GM18519 (cell line): ENCODE data around the gene ATP10A.
"Not testable (repeated sequence)": the region's sequence is repeated elsewhere in the genome, so short reads cannot be mapped to it uniquely, and the experiment has no call there.

Experiments
- ATAC-seq: cut with Tn5 transposase; IDR thresholded peaks from one replicate; pipeline ENCODE4 v1.9.1; 2021; ENCODE audit warnings: mild to moderate bottlenecking, moderate library complexity; ENCODE audit not compliant: unreplicated experiment, low FRiP score

Gene ATP10A

GRCh38 chr15:25780479-25781255 is 82.5 kb downstream of the ATP10A start:
- ATAC-seq = no peak

- ATAC-seq = no peak
Observed at GRCh38 chr15:25778161-25778560, 85.0 kb downstream of the ATP10A start.

- no peak for ATAC-seq
Observed at GRCh38 chr15:25777037-25777436, 86.1 kb downstream of the ATP10A start.

GRCh38 chr15:25776071-25776746 is 86.9 kb downstream of the ATP10A start:
- no peak for ATAC-seq

- ATAC-seq = peak; percentile 94
Observed at GRCh38 chr15:25775317-25775912, 87.7 kb downstream of the ATP10A start.

- ATAC-seq = no peak
Observed at GRCh38 chr15:25774871-25775270, 88.3 kb downstream of the ATP10A start.

- ATAC-seq = no peak
Observed at GRCh38 chr15:25773248-25773647, 89.9 kb downstream of the ATP10A start.

GRCh38 chr15:25772500-25772899 is 90.6 kb downstream of the ATP10A start:
- no peak for ATAC-seq

- ATAC-seq = not testable (repeated sequence)
Observed at GRCh38 chr15:25771736-25772135, 91.4 kb downstream of the ATP10A start.

GRCh38 chr15:25771338-25771706 is 91.8 kb downstream of the ATP10A start:
- ATAC-seq = no peak

- no peak for ATAC-seq
Observed at GRCh38 chr15:25770618-25771337, 92.3 kb downstream of the ATP10A start.

GRCh38 chr15:25770031-25770430 is 93.1 kb downstream of the ATP10A start:
- no peak for ATAC-seq

- ATAC-seq = no peak
Observed at GRCh38 chr15:25768271-25768670, 94.9 kb downstream of the ATP10A start.

- ATAC-seq = no peak
Observed at GRCh38 chr15:25767356-25768151, 95.6 kb downstream of the ATP10A start.

GRCh38 chr15:25766417-25766816 is 96.7 kb downstream of the ATP10A start:
- no peak for ATAC-seq

- ATAC-seq = no peak
Observed at GRCh38 chr15:25764980-25765735, 98.0 kb downstream of the ATP10A start.

- ATAC-seq = no peak
Observed at GRCh38 chr15:25763954-25764353, 99.2 kb downstream of the ATP10A start.

- no peak for ATAC-seq
Observed at GRCh38 chr15:25763331-25763751, 99.8 kb downstream of the ATP10A start.

- no peak for ATAC-seq
Observed at GRCh38 chr15:25761971-25762662, 101.0 kb downstream of the ATP10A start.
